ENCODE results near the gene AFAP1L2.

AFAP1L2 gene

DNA sequence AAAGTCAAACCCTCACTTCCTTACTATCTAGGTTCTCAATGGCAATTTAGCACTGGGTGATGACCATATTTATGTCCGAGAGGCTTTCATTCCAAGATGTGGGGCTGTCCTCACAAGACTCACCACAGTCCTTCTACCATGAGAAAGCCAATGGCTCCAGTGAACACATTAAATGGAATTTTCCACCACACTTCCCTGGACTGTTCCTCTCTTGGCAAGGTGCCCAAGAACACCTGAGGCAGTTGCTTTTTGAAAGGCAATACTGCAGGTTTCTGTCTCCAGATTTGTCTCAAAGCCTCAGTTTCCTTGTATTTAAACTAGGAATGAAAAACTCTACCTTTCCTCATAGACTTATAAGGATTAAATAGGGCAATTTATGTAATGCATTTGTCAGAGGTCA is 24.2 kb downstream of the AFAP1L2 start:
- H3K36me3 ChIP-seq (replicated peaks; ENCODE audit: insufficient read depth, low read length), result no peaks in the 10 kb centered on the region
- no peak overlapping the region for H3K27ac ChIP-seq (ENCODE audit: low read length)
- no peak overlapping the region for H3K4me3 ChIP-seq (ENCODE audit: low read length)
- H3K4me1 ChIP-seq (ENCODE audit: low read length), result no peaks in the 10 kb centered on the region
- H4K20me1 ChIP-seq (ENCODE audit: insufficient read depth, low read length), result no peaks in the 10 kb centered on the region
- H3F3A ChIP-seq (ENCODE audit: insufficient read depth, low read length), result no peaks in the 10 kb centered on the region
- H3K4me2 ChIP-seq (ENCODE audit: low read depth, low read length), result no peak overlapping the region
- H2AFZ ChIP-seq (ENCODE audit: low read length), result no peak overlapping the region
- DNase-seq, result no peak
- H3K27me3 ChIP-seq (replicated peaks; ENCODE audit: insufficient read depth, low read length), result no peaks in the 10 kb centered on the region
- H3K9me3 ChIP-seq (replicated peaks; ENCODE audit: insufficient read depth, low read length), result no peaks in the 10 kb centered on the region
- no peak for TF ChIP-seq EZH2 (optimal IDR thresholded peaks at IDR 0.05; ENCODE audit: low read depth, low read length)
- TF ChIP-seq, protein P1, sequence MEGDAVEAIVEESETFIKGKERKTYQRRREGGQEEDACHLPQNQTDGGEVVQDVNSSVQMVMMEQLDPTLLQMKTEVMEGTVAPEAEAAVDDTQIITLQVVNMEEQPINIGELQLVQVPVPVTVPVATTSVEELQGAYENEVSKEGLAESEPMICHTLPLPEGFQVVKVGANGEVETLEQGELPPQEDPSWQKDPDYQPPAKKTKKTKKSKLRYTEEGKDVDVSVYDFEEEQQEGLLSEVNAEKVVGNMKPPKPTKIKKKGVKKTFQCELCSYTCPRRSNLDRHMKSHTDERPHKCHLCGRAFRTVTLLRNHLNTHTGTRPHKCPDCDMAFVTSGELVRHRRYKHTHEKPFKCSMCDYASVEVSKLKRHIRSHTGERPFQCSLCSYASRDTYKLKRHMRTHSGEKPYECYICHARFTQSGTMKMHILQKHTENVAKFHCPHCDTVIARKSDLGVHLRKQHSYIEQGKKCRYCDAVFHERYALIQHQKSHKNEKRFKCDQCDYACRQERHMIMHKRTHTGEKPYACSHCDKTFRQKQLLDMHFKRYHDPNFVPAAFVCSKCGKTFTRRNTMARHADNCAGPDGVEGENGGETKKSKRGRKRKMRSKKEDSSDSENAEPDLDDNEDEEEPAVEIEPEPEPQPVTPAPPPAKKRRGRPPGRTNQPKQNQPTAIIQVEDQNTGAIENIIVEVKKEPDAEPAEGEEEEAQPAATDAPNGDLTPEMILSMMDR (IDR thresholded peaks at IDR 0.05; ENCODE audit: low read length), result no peak
- no peak for TF ChIP-seq EZH2phosphoT487 (IDR thresholded peaks at IDR 0.05; ENCODE audit: low read length)
- no peaks in the 10 kb centered on the region for H3K9me2 ChIP-seq (replicated peaks; ENCODE audit: insufficient read depth, low read length)
- no peaks in the 10 kb centered on the region for H3K79me2 ChIP-seq (ENCODE audit: low read length)
- H3K9ac ChIP-seq (ENCODE audit: low read length), result no peak overlapping the region

DNA sequence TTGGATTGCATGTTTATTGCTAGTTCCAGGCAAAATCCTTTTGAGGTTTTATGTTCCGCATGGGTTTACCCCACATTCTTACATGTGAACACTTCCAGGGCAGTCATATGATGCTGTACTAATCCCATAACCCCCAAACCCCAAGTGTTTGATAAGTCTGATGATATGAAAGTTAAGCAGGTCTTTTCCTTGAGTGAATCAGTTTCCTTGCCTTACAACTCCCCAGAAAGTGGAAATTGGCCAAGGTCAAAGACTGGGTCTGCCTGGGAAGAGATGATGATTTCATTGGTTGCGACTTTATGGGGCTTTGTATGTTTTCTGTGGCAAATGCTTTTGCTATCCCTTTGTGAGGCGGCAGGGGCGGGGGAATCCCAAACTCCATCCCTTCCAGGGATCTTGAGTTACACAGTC is 24.7 kb downstream of the AFAP1L2 start:
- Histone ChIP-seq H4K20me1 (ENCODE audit: insufficient read depth, low read length) (no peaks in the 10 kb centered on the region), H3K4me3 (ENCODE audit: low read length) (no peak overlapping the region), H3K9me3 (replicated peaks; ENCODE audit: insufficient read depth, low read length) (no peaks in the 10 kb centered on the region), H3F3A (ENCODE audit: insufficient read depth, low read length) (no peaks in the 10 kb centered on the region), H3K4me1 (ENCODE audit: low read length) (no peaks in the 10 kb centered on the region), H3K9me2 (replicated peaks; ENCODE audit: insufficient read depth, low read length) (no peaks in the 10 kb centered on the region), H3K4me2 (ENCODE audit: low read depth, low read length) (no peak overlapping the region), H3K36me3 (replicated peaks; ENCODE audit: insufficient read depth, low read length) (no peaks in the 10 kb centered on the region), H3K9ac (ENCODE audit: low read length) (no peak overlapping the region), H3K79me2 (ENCODE audit: low read length) (no peaks in the 10 kb centered on the region), H3K27ac (ENCODE audit: low read length) (no peak overlapping the region), H3K27me3 (replicated peaks; ENCODE audit: insufficient read depth, low read length) (no peaks in the 10 kb centered on the region), H2AFZ (ENCODE audit: low read length) (no peak overlapping the region)
- no peak for DNase-seq
- no peak for TF ChIP-seq EZH2phosphoT487 (IDR thresholded peaks at IDR 0.05; ENCODE audit: low read length)
- TF ChIP-seq, protein P1 (IDR thresholded peaks at IDR 0.05; ENCODE audit: low read length), result no peak
- TF ChIP-seq EZH2 (optimal IDR thresholded peaks at IDR 0.05; ENCODE audit: low read depth, low read length), result no peak

DNA sequence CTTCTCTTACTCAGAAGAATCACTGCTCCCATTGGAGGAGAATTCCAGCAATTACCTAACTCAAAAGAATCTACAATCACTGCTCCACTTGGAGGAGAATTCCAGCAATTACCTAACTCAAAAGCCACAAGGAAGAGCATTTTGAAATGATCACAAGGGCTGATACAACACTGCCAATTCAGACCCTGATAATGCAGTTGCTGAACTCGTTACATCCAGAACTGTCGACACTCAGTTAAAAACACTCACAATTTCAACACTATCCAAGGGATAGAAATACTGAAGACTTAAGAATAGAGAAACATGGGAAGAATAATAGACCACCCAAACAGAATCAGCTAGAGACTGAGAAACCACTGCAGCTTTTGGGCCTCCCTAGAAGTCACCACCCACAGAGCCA is 27.8 kb downstream of the AFAP1L2 start:
- no peaks in the 10 kb centered on the region for H3K9me3 ChIP-seq (replicated peaks; ENCODE audit: insufficient read depth, low read length)
- H2AFZ ChIP-seq (ENCODE audit: low read length), result no peak overlapping the region
- no peaks in the 10 kb centered on the region for H3F3A ChIP-seq (ENCODE audit: insufficient read depth, low read length)
- no peaks in the 10 kb centered on the region for H3K4me1 ChIP-seq (ENCODE audit: low read length)
- no peaks in the 10 kb centered on the region for H4K20me1 ChIP-seq (ENCODE audit: insufficient read depth, low read length)
- no peak for TF ChIP-seq EZH2 (optimal IDR thresholded peaks at IDR 0.05; ENCODE audit: low read depth, low read length)
- TF ChIP-seq, protein P1 (IDR thresholded peaks at IDR 0.05; ENCODE audit: low read length), result no peak
- no peak for TF ChIP-seq EZH2phosphoT487 (IDR thresholded peaks at IDR 0.05; ENCODE audit: low read length)
- no peaks in the 10 kb centered on the region for H3K79me2 ChIP-seq (ENCODE audit: low read length)
- no peaks in the 10 kb centered on the region for H3K36me3 ChIP-seq (replicated peaks; ENCODE audit: insufficient read depth, low read length)
- H3K4me3 ChIP-seq (ENCODE audit: low read length), result no peak overlapping the region
- DNase-seq, result no peak
- no peaks in the 10 kb centered on the region for H3K27me3 ChIP-seq (replicated peaks; ENCODE audit: insufficient read depth, low read length)
- H3K9ac ChIP-seq (ENCODE audit: low read length), result no peak overlapping the region
- no peak overlapping the region for H3K27ac ChIP-seq (ENCODE audit: low read length)
- no peak overlapping the region for H3K4me2 ChIP-seq (ENCODE audit: low read depth, low read length)
- no peaks in the 10 kb centered on the region for H3K9me2 ChIP-seq (replicated peaks; ENCODE audit: insufficient read depth, low read length)
